T-helper 2 cell treated with Interferon-gamma antibody and Interleukin-4, amounts not matched to agents 100 ng/mL and 5 ng/mL, for 36 hours (primary cell): ENCODE results near the gene SEPHS2. TPM values are rescaled to one million over a fixed set of nuclear protein-coding genes. Genes with fewer than 3 reads are reported as not detected.
"Not testable (repeated sequence)": the region's sequence is repeated elsewhere in the genome, so short reads cannot be mapped to it uniquely, and the experiment has no call there.

ENCODE experiments used
- intact Hi-C: fragments of 100-400 bp; cut with micrococcal nuclease; formaldehyde crosslinking; loops from one replicate; pipeline ENCODE4 v1.15.1; 2023
- total RNA-seq: library from RNA; stranded (reverse); gene quantifications from 2 replicates; pipeline ENCODE4 v1.2.3, GENCODE V29; 2022

SEPHS2 gene
- total RNA-seq, 1 donor from 2014 or later = 73.9 TPM

- intact Hi-C loops = loop anchor here (10.0 kb wide), 1 partner anchor 337 kb away; the partner anchor contains the start of gene ALDOA
Measured at GRCh38 chr16:30401768-30402425, 43.8 kb downstream of the SEPHS2 start.

- intact Hi-C loops = loop anchor here (1.0 to 10.0 kb wide), 2 partner anchors 21 to 335 kb away; partner anchors contain the start of gene ALDOA
Measured at GRCh38 chr16:30399435-30400186, 46.1 kb downstream of the SEPHS2 start.

GRCh38 chr16:30398661-30399434 lies 46.8 kb downstream of the SEPHS2 start:
- intact Hi-C loops = no loop called here

GRCh38 chr16:30397776-30398660 lies 47.7 kb downstream of the SEPHS2 start:
- intact Hi-C loops = no loop called here

GRCh38 chr16:30397056-30397455 lies 48.6 kb downstream of the SEPHS2 start:
- intact Hi-C loops = no loop called here

- intact Hi-C loops = not testable (repeated sequence)
Measured at GRCh38 chr16:30396627-30397026, 49.0 kb downstream of the SEPHS2 start.

- intact Hi-C loops = no loop called here
Measured at GRCh38 chr16:30395992-30396585, 49.6 kb downstream of the SEPHS2 start.

- intact Hi-C loops = no loop called here
Measured at GRCh38 chr16:30395155-30395991, 50.3 kb downstream of the SEPHS2 start, which contains the start of gene ZNF48. Gene ZNF48, plus strand, starts transcription at chr16:30395420. Its CDS starts 375 bp downstream, at chr16:30395795.

GRCh38 chr16:30394592-30395154 lies 51.0 kb downstream of the SEPHS2 start:
- intact Hi-C loops = no loop called here

Other genes with a start within 250 kb of the SEPHS2 start
- 29.5 and 37.5 TPM in 2 replicates for gene SULT1A3, start 246.6 kb downstream of the SEPHS2 start, total RNA-seq
- 15.1 and 23.7 TPM in 2 replicates for gene NPIPB13, start 197.4 kb downstream of the SEPHS2 start, total RNA-seq
- gene CD2BP2, start 90.6 kb downstream of the SEPHS2 start, total RNA-seq = 70.8 and 75.8 TPM in 2 replicates
- gene TBC1D10B, start 75.4 kb downstream of the SEPHS2 start, total RNA-seq = 74.2 and 74.5 TPM in 2 replicates
- gene MYL11, start 71.1 kb downstream of the SEPHS2 start, total RNA-seq = not detected in 2 replicates
- gene SEPTIN1, start 63.3 kb downstream of the SEPHS2 start, total RNA-seq = 320 and 326 TPM in 2 replicates
- gene ZNF48, start 50.5 kb downstream of the SEPHS2 start, total RNA-seq = 11.8 and 12.4 TPM in 2 replicates
- gene ZNF771, start 38.3 kb downstream of the SEPHS2 start, total RNA-seq = 4.6 TPM in 2 replicates
- 87.8 and 93.3 TPM in 2 replicates for gene DCTPP1, start 15.8 kb downstream of the SEPHS2 start, total RNA-seq
- 527 and 528 TPM in 2 replicates for gene ITGAL, start 26.9 kb upstream of the SEPHS2 start, total RNA-seq
- gene ZNF768, start 80.7 kb upstream of the SEPHS2 start, total RNA-seq = 5.4 and 5.9 TPM in 2 replicates
- 12.1 and 12.7 TPM in 2 replicates for gene ZNF747, start 89.0 kb upstream of the SEPHS2 start, total RNA-seq
- 15.3 and 16.4 TPM in 2 replicates for gene ZNF764, start 112.5 kb upstream of the SEPHS2 start, total RNA-seq
- 13.9 and 16.4 TPM in 2 replicates for gene ZNF688, start 125.8 kb upstream of the SEPHS2 start, total RNA-seq
- 15.2 and 18.5 TPM in 2 replicates for gene ZNF785, start 139.8 kb upstream of the SEPHS2 start, total RNA-seq
- 11.6 and 13.5 TPM in 2 replicates for gene ZNF689, start 164.5 kb upstream of the SEPHS2 start, total RNA-seq
- gene PRR14, start 205.1 kb upstream of the SEPHS2 start, total RNA-seq = 71.0 and 71.4 TPM in 2 replicates
- 77.3 and 81.1 TPM in 2 replicates for gene FBRS, start 212.6 kb upstream of the SEPHS2 start, total RNA-seq